Endothelial cell of umbilical vein (primary cell): ENCODE data around the gene ZNF618. TPM values are rescaled to one million over a fixed set of nuclear protein-coding genes. Genes with fewer than 3 reads are reported as not detected.
A peak's percentile ranks its signal among the peaks of the same experiment; 100 is the strongest.

ENCODE experiments used
- BruUV-seq: library from RNA; stranded (reverse); fragments of 400-500 nt; replicated peaks from 2 replicates; lab custom pipeline; 2021; lab: Mats Ljungman, UMichigan
- CTCF ChIA-PET: fragments of 300-600, 350-600 bp; sonication (Branson Sonifier 250); formaldehyde crosslinking; loops from one replicate; lab custom pipeline; 2021; ENCODE audit warnings: antibody characterized with exemption, inconsistent platforms; lab: Charles Lee
- POLR2A ChIA-PET: fragments of 300-600, 350-600 bp; sonication (Branson Sonifier 250); formaldehyde crosslinking; loops from one replicate; lab custom pipeline; 2021; ENCODE audit warnings: antibody characterized with exemption, inconsistent platforms; lab: Charles Lee
- DNase-seq: peaks from one replicate; pipeline ENCODE4 v3.0.0-alpha.2; 2011; ENCODE audit warnings: low read depth, low spot score
- FAIRE-seq: peaks from 2 replicates; lab custom pipeline; 2011; peaks lifted over from hg19 to GRCh38; lab: Jason Lieb, UNC
- H2AFZ ChIP-seq: 2 replicates; pipeline ENCODE4 v1.6.0; 2012; ENCODE audit warnings: low read depth, low read length, control low read depth, inconsistent platforms
- H3K27ac ChIP-seq: 2 replicates; pipeline ENCODE4 v1.5.1; 2011; ENCODE audit warnings: low read depth, mild to moderate bottlenecking, control low read depth, low read length, moderate library complexity; ENCODE audit not compliant: insufficient read depth
- H3K27me3 ChIP-seq, 2 experiments: 2 replicates each; pipeline versions ENCODE4 v1.6.0 to v1.6.1; 2011; ENCODE audit warnings: low read length in 2 of 2, mixed read lengths in 1 of 2; ENCODE audit not compliant: control insufficient read depth in 2 of 2, insufficient read depth in 2 of 2
- H3K36me3 ChIP-seq, 2 experiments: 2 replicates in 1 of 2; 3 replicates in 1 of 2; pipeline ENCODE4 v1.5.1; 2011; ENCODE audit warnings: low read length in 2 of 2, mild to moderate bottlenecking in 1 of 2, moderate library complexity in 1 of 2; ENCODE audit not compliant: control insufficient read depth in 2 of 2, insufficient read depth in 2 of 2; ENCODE audit errors: extremely low read depth in 1 of 2
- H3K4me1 ChIP-seq: 3 replicates; pipeline ENCODE4 v1.5.1; 2011; ENCODE audit warnings: mild to moderate bottlenecking, low read length; ENCODE audit not compliant: control insufficient read depth, insufficient read depth; ENCODE audit errors: extremely low read depth
- H3K4me2 ChIP-seq: 2 replicates; pipeline ENCODE4 v1.6.1; 2011; ENCODE audit warnings: low read length, control low read depth, mixed read lengths; ENCODE audit not compliant: insufficient read depth
- H3K4me3 ChIP-seq, 3 experiments: fragments of 200-600 bp in 1 of 3; sonication (generic), shearing (Covaris generic) in 1 of 3; replicated peaks in 1 of 3; 2 replicates each; pipeline ENCODE4 v1.5.1; 2011 to 2016; ENCODE audit warnings: control low read depth in 3 of 3, low read length in 3 of 3, mild to moderate bottlenecking in 2 of 3, inconsistent platforms in 1 of 3, low read depth in 1 of 3, moderate library complexity in 1 of 3; ENCODE audit not compliant: insufficient read depth in 1 of 3
- H3K79me2 ChIP-seq: 2 replicates; pipeline ENCODE4 v1.6.0; 2012; ENCODE audit warnings: low read length, inconsistent platforms; ENCODE audit not compliant: control insufficient read depth, insufficient read depth
- H3K9ac ChIP-seq: replicated peaks from 2 replicates; pipeline ENCODE3; 2011; ENCODE audit warnings: low read length, control low read depth; ENCODE audit not compliant: insufficient read depth; ENCODE audit errors: extremely low read depth
- H3K9me1 ChIP-seq: replicated peaks from 3 replicates; pipeline ENCODE4 v1.6.0; 2011; ENCODE audit warnings: mild to moderate bottlenecking, low read length; ENCODE audit not compliant: control insufficient read depth, insufficient read depth; ENCODE audit errors: extremely low read depth
- H3K9me3 ChIP-seq: replicated peaks from 2 replicates; pipeline ENCODE4 v1.5.1; 2012; ENCODE audit warnings: low read length, inconsistent platforms; ENCODE audit not compliant: control insufficient read depth, insufficient read depth
- H4K20me1 ChIP-seq: replicated peaks from 2 replicates; pipeline ENCODE3; 2011; ENCODE audit warnings: mild to moderate bottlenecking, low read length; ENCODE audit not compliant: control insufficient read depth, insufficient read depth; ENCODE audit errors: extremely low read depth
- CTCF ChIP-seq, 2 donors: IDR thresholded peaks; 1 replicate in 1 of 2; 2 replicates in 1 of 2; pipeline ENCODE4 v1.5.1; 2011; ENCODE audit warnings: low read length in 2 of 2, mild to moderate bottlenecking in 2 of 2, moderate library complexity in 2 of 2, control low read depth in 1 of 2, inconsistent platforms in 1 of 2, low read depth in 1 of 2; ENCODE audit not compliant: insufficient read depth in 1 of 2; ENCODE audit errors: extremely low read depth in 1 of 2
- EZH2 ChIP-seq: IDR thresholded peaks from 2 replicates; pipeline ENCODE4 v1.6.1; 2012; ENCODE audit warnings: borderline replicate concordance, low read depth, mild to moderate bottlenecking, moderate library complexity, low read length, inconsistent platforms; ENCODE audit not compliant: severe bottlenecking
- FOS ChIP-seq: IDR thresholded peaks from 2 replicates; pipeline ENCODE4 v1.6.1; 2011; ENCODE audit warnings: mild to moderate bottlenecking, low read length, moderate library complexity, borderline replicate concordance; ENCODE audit not compliant: insufficient read depth
- GATA2 ChIP-seq: IDR thresholded peaks from 2 replicates; pipeline ENCODE4 v1.7.0; 2011; ENCODE audit warnings: low read depth, mild to moderate bottlenecking, moderate library complexity, mixed read lengths, low read length; ENCODE audit not compliant: insufficient read length, insufficient read depth
- JUN ChIP-seq: IDR thresholded peaks from 2 replicates; pipeline ENCODE4 v1.6.1; 2011; ENCODE audit warnings: borderline replicate concordance, low read depth; ENCODE audit not compliant: insufficient read length, insufficient read depth
- MAX ChIP-seq: IDR thresholded peaks from 2 replicates; pipeline ENCODE4 v1.6.1; 2011; ENCODE audit not compliant: insufficient read depth, insufficient read length
- MYC ChIP-seq: IDR thresholded peaks from one replicate; pipeline ENCODE4 v1.6.1; 2011; ENCODE audit warnings: mild to moderate bottlenecking, low read depth, low read length
- POLR2A ChIP-seq: IDR thresholded peaks from 2 replicates; pipeline ENCODE4 v1.6.1; 2012; ENCODE audit warnings: low read depth, mild to moderate bottlenecking, control low read depth, low read length
- POLR2AphosphoS5 ChIP-seq: IDR thresholded peaks from 2 replicates; pipeline ENCODE4 v1.6.1; 2012; ENCODE audit warnings: low read depth, mild to moderate bottlenecking, control low read depth, low read length, moderate library complexity; ENCODE audit not compliant: insufficient read depth
- dilution Hi-C: fragments of 300-500 bp; cut with MboI; formaldehyde crosslinking; loops from one replicate; pipeline ENCODE4 v1.15.0; 2019; ENCODE audit warnings: low sequenced_read_pairs; ENCODE audit not compliant: extremely low pct_ligation_motif_present
- intact Hi-C: fragments of 100-400 bp; cut with micrococcal nuclease; formaldehyde crosslinking; loops from one replicate; pipeline ENCODE4 v1.10.0; 2022
- polyA plus RNA-seq, 4 experiments: library from polyadenylated mRNA; depleted of rRNA in 3 of 4; stranded (reverse) in 3 of 4; unstranded in 1 of 4; fragments of >200 nt; gene quantifications; 2 replicates each; pipeline versions ENCODE4 v1.2.1 to v1.2.3, GENCODE V29; 2011 to 2012; ENCODE audit warnings: missing spikeins in 1 of 4
- total RNA-seq: library from RNA; stranded (reverse); gene quantifications from 2 replicates; pipeline ENCODE4 v1.2.3, GENCODE V29; 2021

The ZNF618 gene
- total and polyA plus RNA-seq, 2 donors (not counting 3 experiments of a cell fraction or from before 2014, with no cell fraction given): 22.6 to 80.3 TPM

GRCh38 chr9:113929634-113930389, 53.7 kb downstream of the ZNF618 start:
- Histone ChIP-seq H3K9me3 (peaks cover 1% of the 10 kb centered on the region), H3K4me1 (peaks cover 30% of the 10 kb centered on the region), H4K20me1 (peaks cover under 1% of the 10 kb centered on the region), H3K27me3 (no peaks in the 10 kb centered on the region), H3K27ac (peak overlapping the region; percentile 70), H2AFZ (no peak overlapping the region), H3K4me2 (peak overlapping the region; percentile 33), H3K79me2 (peaks cover 83% of the 10 kb centered on the region), H3K9ac (peak overlapping the region; percentile 35), H3K36me3 (no peaks in the 10 kb centered on the region), H3K4me3 (no peak overlapping the region), H3K9me1 (no peaks in the 10 kb centered on the region)
- DNase-seq (peak; percentile 98), FAIRE-seq (peak; percentile 99)
- dilution Hi-C loops (no loop called here), intact Hi-C loops (loop anchor here (1.0 to 5.0 kb wide), 4 partner anchors 23 to 65 kb away; partner anchors contain the start of gene ZNF618)
- no TSS peak for BruUV-seq
- TF ChIP-seq MAX: peak; percentile 67
- TF ChIP-seq GATA2: peak; percentile 93
- TF ChIP-seq POLR2A: peak; percentile 18
- TF ChIP-seq EZH2: no peak
- peak; percentile 94 for TF ChIP-seq JUN
- no peak for TF ChIP-seq MYC
- TF ChIP-seq POLR2AphosphoS5: peak; percentile 95
- TF ChIP-seq CTCF (IDR thresholded peaks at IDR 0.05; ENCODE audit: extremely low read depth in 1 of 2, insufficient read depth in 1 of 2, low read depth in 1 of 2, low read length in 2 of 2): no peak
- TF ChIP-seq FOS: peak; percentile 95
- POLR2A ChIA-PET: interaction anchor here (0.9 to 1.5 kb wide), 3 partner anchors 25 to 53 kb away, joined by 4 to 5 read pairs (median 5); no protein-coding TSS in a partner anchor
- CTCF ChIA-PET: interaction anchor here (0.6 to 3.7 kb wide), 10 partner anchors 13 to 498 kb away, joined by 3 to 21 read pairs (median 6); no protein-coding TSS in a partner anchor
